NCI-H2081 (cell line): Measurements from ENCODE around the gene PGAM2.
A peak's percentile ranks its signal among the peaks of the same experiment; 100 is the strongest.

ENCODE experiments used
- DNase-seq, 2 experiments: peaks; one replicate each; lab custom pipeline; 2025; lab: John Stamatoyannopoulos, UW

Gene PGAM2

DNA sequence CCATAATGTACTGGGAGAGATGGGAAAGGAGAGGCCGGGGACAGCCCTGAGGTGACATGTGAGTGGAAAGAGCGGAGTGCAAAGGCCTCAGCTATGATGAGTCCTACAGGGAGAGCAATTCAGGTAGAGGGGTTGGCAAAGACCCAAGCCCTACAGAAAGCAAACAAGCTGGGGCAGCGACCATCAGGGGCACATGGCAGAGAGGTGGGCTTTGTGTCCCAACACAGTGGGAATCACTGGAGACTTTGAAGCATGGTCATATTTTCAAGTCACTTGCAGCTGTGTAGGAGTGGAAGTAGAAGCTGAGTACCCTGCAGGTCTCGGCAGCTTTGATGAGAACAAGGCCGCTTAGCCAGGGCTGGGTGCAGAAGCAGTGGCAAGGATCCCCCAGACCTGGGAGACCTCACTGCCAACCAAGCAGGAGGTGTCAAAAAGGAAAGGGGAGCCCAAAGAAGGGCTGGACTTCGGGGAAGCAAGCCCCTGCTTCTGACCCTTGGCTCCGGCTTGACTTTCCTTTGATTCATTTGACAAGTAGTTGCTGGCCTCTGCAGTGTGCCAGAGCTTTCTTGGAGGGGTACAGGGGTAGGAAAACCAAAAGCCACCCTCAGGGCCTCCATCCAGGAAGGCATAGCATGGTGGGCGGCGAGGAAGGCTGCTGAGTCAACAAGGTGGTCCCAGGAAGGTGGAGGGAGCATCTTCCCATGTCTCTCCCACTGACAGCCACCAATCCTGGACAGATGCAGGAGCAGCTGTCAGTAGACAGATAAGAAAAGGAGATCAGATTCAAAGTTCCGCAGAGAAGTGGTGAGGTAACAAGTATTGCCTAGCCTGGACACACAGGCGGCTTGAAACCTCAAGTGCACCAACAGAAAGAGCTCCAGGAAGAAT lies 1.9 kb upstream of the PGAM2 start:
- no peak for DNase-seq

DNA sequence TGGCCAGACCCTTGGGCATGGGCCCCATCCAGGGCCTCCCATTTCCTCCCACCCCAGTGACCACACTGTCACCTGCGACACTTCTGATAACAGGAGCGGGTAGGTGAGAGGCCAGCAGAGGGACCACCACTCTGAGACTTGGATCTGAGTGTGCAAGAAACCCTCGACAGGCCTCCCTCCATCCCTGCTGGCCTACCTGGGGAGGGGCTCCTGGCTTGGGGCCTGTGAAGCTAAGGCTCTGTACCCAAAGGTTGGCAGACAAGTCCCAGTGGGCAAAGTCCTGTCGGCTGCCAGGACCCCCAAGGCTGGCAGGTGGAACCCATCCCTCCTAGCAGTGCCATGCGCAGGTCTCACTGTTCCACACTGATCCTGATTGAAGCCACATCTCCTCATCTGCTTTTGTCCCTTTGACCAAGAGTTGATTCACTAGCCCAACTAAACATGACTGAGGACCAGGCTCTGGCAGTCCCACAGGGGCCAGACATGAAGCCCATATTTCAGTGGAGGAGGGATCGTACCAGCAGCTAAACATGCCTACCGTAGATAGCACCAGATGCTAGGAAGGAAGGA lies 1.2 kb upstream of the PGAM2 start:
- no peak for DNase-seq

DNA sequence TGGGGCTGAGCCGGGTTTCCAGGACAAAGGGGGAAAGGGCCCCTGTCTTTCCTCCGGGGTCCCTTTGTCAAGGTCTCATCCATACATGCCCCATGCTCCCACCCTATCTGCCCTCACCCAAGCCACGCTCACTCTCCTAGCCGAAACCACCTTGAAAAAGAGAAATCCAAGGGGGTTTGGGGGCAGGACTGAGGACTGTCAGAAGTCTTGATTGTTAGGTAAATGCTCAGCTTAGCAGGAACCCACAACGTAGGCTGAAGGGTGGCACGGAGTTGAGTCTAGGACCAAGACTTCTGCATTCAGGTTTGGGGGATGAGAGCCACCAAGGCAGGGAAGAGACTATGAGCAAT lies 719 bp upstream of the PGAM2 start:
- no peak for DNase-seq

DNA sequence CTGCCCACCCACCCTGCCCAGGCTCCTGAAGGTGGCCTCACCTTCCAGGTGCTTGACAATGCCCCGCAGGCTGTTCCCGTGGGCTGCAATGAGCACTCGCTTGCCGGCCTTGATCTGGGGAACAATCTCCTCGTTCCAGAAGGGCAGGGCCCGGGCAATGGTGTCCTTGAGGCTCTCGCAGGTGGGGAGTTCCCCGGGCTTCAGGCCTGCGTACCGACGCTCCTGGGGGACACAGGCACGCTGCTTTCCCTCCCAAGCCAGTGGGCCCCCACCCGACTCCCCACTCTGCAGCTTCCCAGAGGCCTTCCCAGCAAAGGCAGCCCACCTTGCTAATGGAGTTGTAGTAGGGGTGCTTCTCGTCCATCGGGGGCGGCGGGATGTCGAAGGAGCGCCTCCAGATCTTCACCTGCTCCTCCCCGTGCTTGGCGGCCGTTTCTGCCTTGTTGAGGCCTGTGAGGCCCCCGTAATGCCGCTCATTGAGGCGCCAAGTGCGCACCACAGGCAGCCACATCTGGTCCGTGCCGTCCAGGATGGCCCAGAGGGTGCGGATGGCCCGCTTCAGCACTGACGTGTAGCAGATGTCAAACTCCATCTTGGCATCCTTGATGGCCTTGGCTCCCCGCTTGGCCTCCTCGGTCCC lies 456 bp downstream of the PGAM2 start:
- peak in 1 of 2 experiments; percentile 63 for DNase-seq

DNA sequence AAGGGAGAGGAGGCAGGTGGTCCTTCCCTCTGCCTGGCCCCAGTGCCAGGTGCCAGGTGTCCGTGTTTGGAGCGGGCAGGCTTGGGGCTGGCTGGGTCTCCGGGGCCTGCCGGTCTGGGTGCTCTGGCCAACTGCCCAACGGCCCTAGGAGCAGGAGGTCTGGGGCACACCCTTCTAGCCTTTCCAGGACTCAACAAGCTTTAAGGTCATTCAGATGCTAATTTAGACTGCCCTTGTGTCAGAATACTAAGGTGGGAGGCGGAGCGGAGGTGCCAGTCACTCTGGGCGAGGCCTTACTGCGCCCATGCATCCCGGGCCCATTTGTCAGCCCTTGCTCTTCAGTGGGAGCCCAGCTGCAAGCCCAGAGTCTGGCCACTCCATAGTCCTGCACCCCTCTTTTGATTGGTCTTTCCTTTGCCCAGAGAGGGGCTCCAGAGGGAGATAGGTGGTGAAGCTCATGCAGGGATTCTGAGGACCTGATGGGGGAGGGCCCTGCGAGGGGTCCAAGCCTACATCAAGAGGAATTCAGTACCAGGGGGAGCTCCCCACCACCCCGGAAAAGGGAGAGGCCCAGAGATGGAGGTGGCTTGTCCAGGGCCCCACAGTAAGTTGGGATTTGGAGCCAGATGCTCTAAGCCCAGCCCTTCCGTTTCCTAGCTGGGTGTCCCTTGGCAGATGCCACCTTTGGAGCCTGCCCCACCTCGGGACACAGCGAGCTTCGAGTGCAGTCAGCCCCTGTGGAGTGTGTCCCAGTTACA lies 1.3 kb downstream of the PGAM2 start:
- no peak for DNase-seq

DNA sequence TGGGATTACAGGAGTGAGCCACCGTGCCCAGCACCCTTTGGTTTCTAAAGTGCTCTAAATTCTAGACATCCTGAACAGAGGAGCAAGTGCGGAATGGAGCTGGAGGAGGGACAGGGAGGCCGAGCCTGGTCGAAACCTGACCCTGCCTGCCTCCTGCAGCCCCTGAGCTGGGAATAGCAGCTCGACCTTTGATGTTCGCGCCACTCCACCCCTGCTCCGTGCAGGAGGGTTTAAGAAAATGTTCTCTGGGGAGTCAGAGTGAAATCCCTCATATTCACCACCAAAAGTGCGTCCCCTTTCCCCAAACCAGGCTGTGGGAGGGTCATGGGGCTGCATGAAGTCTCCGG lies 1.8 kb downstream of the PGAM2 start:
- DNase-seq, result no peak

DNA sequence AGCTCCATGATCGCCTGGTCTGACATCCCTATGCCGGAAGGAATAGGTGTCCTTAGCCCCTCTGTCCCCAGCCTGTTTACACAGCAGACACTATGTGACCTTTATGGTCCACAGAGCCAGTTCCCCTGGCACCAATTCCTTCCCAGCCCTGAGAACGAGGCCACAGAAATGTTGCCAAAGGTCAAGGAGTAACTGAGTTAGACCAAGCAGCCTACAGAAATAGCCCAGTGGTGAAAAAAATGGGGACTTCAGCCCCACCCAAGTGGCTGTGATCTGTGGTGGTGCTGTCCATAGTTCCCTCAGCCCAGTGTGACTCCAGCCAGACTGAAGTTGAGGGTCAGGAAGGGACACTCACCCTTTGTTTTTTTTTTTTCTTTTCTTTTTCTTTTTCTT lies 2.5 kb downstream of the PGAM2 start:
- DNase-seq, result no peak

DNA sequence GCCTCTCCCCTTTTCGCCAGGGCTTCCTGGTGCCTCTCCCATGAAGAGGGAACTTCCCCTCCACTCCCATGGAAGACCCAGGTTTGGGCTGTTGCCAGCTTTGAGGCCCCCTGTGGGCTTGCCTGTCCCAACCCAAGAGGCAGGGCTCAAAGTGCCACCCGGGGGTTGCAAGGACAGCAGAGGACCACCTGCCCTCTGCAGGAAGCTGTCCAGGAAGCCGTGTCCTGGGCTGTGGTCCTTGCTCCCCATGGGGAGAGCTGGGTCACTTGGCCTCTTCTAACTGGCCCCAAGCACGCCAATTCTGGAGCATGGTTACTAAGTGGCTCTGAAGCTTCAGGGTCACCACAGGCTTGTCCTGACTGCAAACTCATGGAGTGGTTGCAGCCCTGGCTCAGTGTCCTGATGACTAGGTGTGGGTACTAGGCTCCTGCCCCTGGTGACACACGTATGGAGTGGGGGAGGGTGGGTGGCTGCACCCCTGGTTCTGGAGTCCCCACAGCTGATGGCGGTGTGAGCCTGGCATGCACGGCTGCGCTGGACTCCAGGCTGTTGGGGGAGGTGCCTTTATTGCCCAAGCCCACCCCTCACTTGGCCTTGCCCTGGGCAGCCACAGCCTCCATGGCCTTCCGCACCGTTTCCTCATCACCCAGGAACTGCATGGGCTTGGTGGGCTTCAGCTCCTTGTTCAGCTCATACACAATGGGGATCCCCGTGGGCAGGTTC lies 3.0 kb downstream of the PGAM2 start:
- no peak for DNase-seq

DNA sequence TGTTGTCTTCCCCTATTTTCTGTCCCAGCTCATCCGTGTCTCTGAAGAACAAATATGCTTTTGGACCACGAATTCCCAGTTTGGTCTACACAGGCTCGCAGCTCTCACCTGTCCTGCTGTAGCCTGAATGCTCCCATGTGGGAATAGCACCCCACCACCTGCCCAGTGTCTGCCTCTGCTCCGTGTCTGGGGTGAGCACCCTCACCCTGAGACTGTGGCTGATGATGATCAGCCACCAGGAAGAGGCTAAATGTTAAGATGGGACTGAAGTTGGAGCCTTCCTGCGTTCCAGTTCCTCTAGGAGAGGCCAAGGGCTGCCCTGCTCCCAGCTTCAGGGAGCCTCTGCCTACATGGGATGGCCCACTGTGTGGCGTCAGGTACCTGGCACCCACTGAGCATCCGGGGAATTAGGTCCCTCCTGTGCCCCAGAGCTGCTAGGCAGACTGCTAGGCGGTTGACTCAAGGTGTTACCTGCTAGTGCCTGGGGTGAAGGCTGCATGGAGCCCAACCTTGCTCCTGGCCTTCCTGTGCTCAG lies 3.7 kb downstream of the PGAM2 start:
- DNase-seq, result no peak

DNA sequence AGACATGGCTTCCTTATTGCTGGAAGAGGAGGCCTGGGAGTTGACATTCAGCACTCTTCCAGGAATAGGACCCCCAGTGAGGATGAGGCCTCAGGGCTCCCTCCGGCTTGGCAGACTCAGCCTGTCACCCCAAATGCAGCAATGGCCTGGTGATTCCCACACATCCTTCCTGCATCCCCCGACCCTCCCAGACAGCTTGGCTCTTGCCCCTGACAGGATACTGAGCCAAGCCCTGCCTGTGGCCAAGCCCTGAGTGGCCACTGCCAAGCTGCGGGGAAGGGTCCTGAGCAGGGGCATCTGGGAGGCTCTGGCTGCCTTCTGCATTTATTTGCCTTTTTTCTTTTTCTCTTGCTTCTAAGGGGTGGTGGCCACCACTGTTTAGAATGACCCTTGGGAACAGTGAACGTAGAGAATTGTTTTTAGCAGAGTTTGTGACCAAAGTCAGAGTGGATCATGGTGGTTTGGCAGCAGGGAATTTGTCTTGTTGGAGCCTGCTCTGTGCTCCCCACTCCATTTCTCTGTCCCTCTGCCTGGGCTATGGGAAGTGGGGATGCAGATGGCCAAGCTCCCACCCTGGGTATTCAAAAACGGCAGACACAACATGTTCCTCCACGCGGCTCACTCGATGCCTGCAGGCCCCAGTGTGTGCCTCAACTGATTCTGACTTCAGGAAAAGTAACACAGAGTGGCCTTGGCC lies 4.3 kb downstream of the PGAM2 start:
- DNase-seq, result no peak

DNA sequence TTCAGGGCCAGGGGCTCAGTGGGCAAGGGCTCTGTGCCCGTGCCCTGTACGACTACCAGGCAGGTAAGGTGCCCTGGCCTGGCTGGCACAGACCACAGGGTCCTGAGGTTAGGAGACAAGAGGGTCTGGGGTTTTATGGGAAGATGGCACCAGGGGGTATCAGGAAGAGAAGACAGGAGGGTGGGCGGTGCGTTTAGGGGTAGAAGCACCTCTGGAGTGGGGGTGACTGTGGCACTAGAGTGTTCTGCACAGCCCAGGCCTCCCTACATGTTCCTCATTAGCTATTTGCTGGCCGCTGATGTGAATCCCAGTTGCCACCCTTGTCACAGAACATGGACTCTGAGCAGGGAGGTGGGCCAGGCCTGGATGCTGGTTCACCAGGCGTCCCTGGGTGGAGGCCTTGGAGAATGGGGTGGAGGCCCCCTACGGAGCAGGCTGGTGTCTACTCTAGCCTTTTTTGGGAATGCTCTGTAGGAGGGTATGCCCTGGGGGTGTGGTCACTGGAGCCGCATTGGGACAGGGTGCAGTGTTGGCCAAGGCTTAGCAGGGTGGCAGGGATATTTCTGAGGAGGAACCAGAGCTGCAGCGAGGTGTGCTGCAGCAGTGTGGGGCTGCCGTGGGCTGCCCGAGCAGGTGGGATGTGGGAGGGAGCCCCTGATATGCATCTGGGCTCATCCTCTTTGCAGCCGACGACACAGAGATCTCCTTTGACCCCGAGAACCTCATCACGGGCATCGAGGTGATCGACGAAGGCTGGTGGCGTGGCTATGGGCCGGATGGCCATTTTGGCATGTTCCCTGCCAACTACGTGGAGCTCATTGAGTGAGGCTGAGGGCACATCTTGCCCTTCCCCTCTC lies 5.0 kb downstream of the PGAM2 start:
- DNase-seq, result no peak

DNA sequence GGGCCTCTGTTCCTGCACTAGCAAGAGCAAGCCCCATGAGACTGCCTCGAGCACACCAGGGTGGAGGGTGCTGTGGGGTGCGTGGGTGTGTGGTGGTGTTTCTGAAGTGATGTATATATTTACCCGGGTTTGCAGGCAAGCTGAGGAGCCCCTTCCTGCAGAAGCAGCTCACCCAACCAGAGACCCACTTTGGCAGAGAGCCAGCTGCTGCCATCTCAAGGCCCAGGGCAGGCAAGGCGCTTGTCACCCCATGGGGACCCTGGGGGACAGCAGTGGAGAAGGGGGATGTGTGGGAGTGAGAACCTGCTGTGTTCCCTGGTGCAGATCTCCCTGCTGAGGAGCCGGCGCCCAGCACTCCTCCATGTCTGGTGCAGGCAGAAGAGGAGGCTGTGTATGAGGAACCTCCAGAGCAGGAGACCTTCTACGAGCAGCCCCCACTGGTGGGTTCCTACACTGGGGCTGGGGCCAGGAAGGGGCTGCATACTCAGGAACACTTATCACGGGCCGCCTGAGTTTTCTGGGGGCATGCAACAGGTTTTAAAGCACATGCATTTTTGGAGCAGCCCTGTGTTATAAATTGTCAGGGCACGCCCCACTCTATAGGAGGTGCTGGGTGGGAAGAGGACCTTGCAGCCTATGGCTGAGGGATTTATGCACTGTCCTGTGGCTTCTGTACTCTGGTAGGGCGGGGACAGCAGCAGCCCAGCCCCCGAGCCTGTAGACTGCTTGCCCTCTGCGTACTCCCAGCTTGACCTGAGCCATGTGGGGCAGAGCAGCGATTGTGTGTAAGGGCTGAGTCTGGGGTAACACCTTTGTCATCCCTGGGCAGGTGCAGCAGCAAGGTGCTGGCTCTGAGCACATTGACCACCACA lies 5.9 kb downstream of the PGAM2 start:
- no peak for DNase-seq

DNA sequence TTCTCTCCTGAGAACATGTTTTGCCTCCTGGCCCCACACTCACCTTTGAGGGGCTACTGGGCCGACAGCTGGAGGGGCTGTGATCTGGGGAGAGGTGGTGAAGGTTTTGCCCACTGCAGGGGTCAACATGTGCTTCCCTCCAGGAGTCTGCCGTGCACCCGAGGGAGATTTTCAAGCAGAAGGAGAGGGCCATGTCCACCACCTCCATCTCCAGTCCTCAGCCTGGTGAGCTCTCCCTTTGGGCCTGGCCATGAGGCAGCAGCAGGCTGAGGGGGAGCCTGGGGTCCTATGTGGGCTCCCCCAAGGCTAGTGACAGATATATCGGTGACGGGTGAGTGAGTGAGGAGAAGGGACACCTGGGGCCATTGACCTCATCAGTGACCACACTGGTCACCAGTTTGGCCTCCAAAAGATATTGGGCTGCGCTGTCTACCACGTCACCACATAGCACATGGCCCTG lies 6.6 kb downstream of the PGAM2 start:
- no peak for DNase-seq

DNA sequence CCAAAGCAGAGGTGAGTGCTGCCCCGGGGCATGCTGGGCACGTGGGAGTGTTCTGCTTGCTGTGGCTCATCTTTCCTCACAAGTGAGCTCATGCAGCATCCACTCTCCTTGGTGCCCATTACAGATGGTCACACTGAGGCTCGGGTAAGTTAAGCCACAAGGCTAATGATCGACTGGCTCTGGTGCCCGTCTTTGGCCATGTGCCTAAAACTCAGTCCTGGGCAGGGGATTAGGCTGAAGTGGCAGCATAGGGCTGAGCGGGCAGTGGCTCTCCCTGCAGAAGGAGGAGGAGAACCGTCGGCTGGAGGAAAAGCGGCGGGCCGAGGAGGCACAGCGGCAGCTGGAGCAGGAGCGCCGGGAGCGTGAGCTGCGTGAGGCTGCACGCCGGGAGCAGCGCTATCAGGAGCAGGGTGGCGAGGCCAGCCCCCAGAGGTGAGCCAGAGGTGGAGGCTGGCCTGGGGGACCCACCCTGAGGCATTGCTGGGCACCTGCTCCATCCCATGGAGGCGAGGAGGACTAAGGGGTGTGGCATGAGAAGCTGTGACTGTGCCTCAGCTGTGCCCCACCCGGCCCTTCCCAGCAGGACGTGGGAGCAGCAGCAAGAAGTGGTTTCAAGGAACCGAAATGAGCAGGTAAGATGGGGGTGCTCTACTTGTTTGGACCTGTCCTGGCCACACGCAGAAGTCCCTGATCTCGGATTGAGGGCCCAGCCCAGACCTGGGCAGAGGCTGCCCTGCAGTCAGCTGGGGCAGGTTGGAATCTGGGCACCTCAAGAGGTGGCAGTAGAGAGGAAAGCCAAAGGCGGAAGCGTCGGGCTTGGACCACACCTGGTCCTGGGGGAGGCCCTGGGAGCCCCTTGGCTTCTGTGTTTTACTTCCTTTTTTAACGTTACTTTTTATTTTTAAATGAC lies 7.3 kb downstream of the PGAM2 start:
- no peak for DNase-seq

DNA sequence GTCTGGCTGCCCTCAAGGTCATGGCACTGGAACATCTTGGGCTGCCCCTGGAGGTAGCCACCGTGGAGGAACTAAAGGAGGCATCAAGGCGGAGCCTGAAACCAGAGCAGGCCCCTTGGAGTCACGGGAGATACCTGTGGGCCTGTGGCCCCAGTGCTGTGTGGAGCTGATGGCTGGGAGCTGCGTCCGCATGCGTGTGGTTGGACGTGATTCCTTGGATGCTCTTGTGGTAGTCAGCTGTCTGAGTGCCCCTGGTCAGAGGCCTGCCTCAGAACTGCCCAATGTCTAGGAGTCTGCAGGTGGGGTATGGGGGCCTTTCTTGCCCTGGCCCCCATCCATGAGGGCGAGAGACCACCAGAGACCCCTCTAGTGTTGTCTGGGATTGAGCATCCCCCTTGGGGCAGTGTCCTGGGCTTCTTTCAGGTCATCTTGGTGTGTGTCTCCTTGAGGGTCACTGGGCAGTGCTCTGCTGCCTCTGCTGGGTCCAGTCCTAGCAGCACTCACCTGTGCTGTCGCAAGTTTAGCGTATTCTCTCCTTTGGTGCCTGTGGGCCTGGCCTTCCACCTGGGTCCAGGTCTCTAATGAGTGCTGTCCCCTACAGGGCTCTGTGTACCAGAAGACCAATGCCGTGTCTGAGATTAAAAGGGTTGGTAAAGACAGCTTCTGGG lies 8.1 kb downstream of the PGAM2 start:
- DNase-seq, result no peak

DNA sequence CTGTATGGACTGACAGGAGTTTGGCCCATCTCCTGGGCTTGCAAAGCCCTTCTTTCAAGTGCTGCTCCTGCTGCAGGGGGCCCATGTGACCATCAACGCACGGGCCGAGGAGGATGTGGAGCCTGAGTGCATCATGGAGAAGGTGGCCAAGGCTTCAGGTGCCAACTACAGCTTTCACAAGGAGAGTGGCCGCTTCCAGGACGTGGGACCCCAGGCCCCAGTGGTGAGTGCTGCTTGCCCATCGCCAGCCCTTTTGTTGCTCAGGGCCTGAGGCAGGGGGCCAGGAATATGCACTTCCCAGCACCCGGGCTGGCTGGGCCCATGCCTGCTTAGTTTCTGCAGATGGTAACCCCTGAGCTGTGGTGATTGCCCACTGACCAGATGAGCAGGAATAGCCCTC lies 8.7 kb downstream of the PGAM2 start:
- DNase-seq, result no peak

DNA sequence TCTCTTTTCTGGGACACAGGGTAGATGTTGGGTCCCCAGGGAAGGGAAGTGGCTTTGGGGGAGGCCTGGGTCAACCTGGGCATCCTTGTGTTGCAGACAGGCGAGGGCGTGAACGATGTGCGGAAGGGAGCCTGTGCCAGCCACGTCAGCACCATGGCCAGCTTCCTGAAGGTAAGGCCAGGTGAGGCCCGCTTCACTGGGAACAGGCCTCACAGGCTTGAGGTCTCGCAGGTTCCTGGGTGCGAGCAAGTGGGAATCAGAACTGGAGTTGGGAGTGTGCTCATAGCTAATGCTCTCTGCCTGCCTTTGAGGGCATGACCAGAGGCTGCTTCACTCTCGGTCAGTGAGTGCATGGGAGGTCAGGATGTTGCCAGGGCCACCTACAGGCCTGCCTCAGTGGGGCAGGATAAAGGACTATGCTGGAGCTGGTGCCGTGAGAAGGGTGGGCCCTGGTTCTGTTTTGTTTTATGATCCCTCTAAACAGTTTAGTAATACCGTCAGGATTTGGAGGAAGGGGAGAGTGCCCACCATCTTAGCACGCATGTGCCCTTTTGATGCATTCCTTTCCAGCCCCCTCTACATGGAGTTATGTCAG lies 12.5 kb downstream of the PGAM2 start:
- no peak for DNase-seq
